KG1 (cell line): Measurements from ENCODE around the gene CTR9.
"Not testable (repeated sequence)": the region's sequence is repeated elsewhere in the genome, so short reads cannot be mapped to it uniquely, and the experiment has no call there.

Experiments used
- DNase-seq: peaks from one replicate; lab custom pipeline; 2025; lab: John Stamatoyannopoulos, UW

The CTR9 gene

DNA sequence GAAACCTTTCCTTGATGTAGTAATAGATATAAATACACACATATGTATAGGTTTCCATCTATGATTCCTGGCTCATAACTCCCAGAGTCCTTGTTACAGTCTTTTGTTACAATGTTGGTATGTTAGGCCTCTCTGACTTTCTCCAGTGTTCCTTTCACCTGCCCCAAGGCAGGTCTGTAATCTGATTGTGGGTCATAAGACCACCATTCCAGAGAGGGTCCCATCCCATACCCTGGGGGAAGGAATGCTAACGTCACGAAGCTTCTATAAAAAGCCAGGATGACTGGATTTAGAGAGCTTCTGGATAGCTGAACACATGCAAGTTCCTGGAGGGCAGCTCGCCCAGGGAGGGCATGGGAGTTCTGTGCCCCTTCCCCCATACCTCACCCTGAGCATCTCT is 71.4 kb downstream of the CTR9 start:
- not testable (repeated sequence) for DNase-seq

DNA sequence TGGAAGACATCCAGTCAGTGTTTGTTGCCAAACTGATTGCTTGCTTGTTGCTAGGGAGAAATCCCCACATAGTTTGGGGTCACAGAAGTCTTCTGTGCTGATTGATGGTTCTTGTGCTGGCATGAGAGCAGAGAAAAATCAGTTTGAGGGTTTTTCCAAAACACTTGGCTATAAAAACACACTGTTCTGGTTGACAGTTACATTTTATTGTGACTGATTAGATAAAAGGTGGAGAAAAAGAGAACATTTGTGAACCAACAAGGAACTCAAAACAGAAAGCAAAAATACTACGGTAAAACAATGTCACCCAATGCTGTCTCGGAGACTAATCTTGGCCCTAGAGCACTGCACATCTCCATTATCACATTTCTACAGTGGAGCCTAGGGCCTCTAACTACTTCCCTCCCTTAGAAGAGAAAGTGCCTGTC is 72.1 kb downstream of the CTR9 start:
- DNase-seq, result no peak

DNA sequence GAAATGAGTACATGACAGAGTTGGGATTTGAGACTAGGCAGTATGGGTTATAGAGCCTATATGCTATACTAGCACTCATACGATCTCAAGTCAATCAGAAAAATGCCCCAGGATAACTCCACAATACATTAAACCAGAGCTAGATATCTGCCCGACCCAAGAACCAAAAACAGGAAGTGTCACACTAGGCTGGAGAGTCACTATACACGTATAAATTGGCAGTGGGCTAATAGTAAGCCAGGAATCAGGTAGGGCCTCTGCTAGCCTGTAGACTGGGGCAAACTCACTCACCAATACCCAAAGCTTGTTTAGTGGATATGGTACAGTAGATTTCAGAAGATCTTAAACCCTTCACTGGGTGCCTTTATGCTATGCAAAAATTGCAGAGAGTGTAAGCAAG is 73.8 kb downstream of the CTR9 start:
- no peak for DNase-seq

DNA sequence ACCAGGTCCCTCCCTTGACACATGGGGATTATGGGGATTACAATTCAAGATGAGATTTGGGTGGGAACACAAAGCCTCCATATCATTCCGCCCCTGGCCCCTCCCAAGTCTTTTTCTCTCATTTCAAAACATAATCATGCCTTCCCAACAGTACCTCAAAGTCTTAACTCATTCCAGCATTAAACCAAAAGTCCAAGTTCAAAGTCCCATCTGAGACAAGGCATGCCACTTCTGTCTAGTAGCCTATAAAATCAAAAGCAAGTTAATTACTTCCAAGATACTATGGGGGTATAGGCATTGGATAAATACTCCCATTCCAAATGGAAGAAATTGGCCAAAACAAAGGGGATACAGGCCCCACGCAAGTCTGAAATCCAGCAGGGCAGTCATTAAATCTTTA is 77.4 kb downstream of the CTR9 start:
- no peak for DNase-seq

DNA sequence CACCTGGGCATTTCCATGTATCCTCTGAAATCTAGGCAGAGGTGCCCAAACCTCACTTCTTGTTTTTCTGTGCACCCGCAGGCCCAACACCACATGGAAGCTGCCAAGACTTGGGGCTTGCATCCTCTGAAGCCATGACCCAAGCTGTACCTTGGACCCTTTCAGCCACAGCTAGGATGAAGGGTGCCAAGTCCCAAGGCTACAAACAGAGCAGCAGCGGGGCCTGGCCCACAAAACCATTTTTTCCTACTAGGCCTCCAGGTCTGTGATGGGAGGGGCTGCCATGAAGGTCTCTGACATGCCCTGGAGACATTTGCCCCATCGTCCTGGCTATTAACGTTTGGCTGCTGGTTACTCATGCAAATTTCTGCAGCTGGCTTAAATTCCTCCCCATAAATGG is 78.1 kb downstream of the CTR9 start:
- DNase-seq, result no peak
